ENCODE measurements around the gene ZFPM1.

Gene ZFPM1

GRCh38 chr16:88442383-88442726 lies 10.7 kb upstream of the ZFPM1 start:
- TF ChIP-seq ESRRG (CRISPR knock-in tag; IDR thresholded peaks at IDR 0.05), result no peak
- TF ChIP-seq CSDC2 (CRISPR knock-in tag; IDR thresholded peaks at IDR 0.05), result no peak
- TF ChIP-seq ISL1 (CRISPR knock-in tag; IDR thresholded peaks at IDR 0.05), result no peak
- TF ChIP-seq GLIS3 (CRISPR knock-in tag; IDR thresholded peaks at IDR 0.05), result no peak
- no peak for TF ChIP-seq ZNF70 (CRISPR knock-in tag; IDR thresholded peaks at IDR 0.05)
- TF ChIP-seq ZC3H10 (CRISPR knock-in tag; IDR thresholded peaks at IDR 0.05), result no peak
- no peak for TF ChIP-seq PPARA (CRISPR knock-in tag; IDR thresholded peaks at IDR 0.05; ENCODE audit: borderline replicate concordance)
- TF ChIP-seq CREB5 (CRISPR knock-in tag; IDR thresholded peaks at IDR 0.05; ENCODE audit: low read depth), result no peak
- TF ChIP-seq ARNTL (CRISPR knock-in tag; IDR thresholded peaks at IDR 0.05; ENCODE audit: borderline replicate concordance, low read depth), result no peak
- TF ChIP-seq SNAI2 (CRISPR knock-in tag; IDR thresholded peaks at IDR 0.05), result no peak
- no peak for TF ChIP-seq ZFP3 (CRISPR knock-in tag; IDR thresholded peaks at IDR 0.05)
- TF ChIP-seq RARB (CRISPR knock-in tag; IDR thresholded peaks at IDR 0.05), result no peak
- no peak for TF ChIP-seq TSHZ2 (CRISPR knock-in tag; IDR thresholded peaks at IDR 0.05)
- no peak for TF ChIP-seq OSR1 (CRISPR knock-in tag; IDR thresholded peaks at IDR 0.05)
- ATAC-seq, result no peak

GRCh38 chr16:88442727-88443576 lies 10.1 kb upstream of the ZFPM1 start:
- ATAC-seq, result peak; percentile 93
- TF ChIP-seq BACH2 (CRISPR knock-in tag; IDR thresholded peaks at IDR 0.05; ENCODE audit: borderline replicate concordance) (no peak), ARNTL (CRISPR knock-in tag; IDR thresholded peaks at IDR 0.05; ENCODE audit: borderline replicate concordance, low read depth) (no peak), ZNF565 (CRISPR knock-in tag; conservative IDR thresholded peaks at IDR 0.05; ENCODE audit: low read depth) (no peak), ZFP30 (CRISPR knock-in tag; IDR thresholded peaks at IDR 0.05) (no peak), ZFP3 (CRISPR knock-in tag; IDR thresholded peaks at IDR 0.05) (no peak), TSHZ2 (CRISPR knock-in tag; IDR thresholded peaks at IDR 0.05) (no peak), SNAI2 (CRISPR knock-in tag; IDR thresholded peaks at IDR 0.05) (no peak), RARB (CRISPR knock-in tag; IDR thresholded peaks at IDR 0.05) (no peak)

GRCh38 chr16:88444826-88445582 lies 8.1 kb upstream of the ZFPM1 start:
- ATAC-seq, result no peak

GRCh38 chr16:88445583-88445960 lies 7.5 kb upstream of the ZFPM1 start:
- ATAC-seq, result no peak
- TF ChIP-seq ESRRG (CRISPR knock-in tag; IDR thresholded peaks at IDR 0.05), result no peak
- no peak for TF ChIP-seq ZC3H10 (CRISPR knock-in tag; IDR thresholded peaks at IDR 0.05)
- TF ChIP-seq RARB (CRISPR knock-in tag; IDR thresholded peaks at IDR 0.05), result no peak
- no peak for TF ChIP-seq TCF4 (CRISPR knock-in tag; IDR thresholded peaks at IDR 0.05; ENCODE audit: borderline replicate concordance)
- TF ChIP-seq TOX (CRISPR knock-in tag; IDR thresholded peaks at IDR 0.05; ENCODE audit: borderline replicate concordance), result no peak
- TF ChIP-seq ZNF565 (CRISPR knock-in tag; conservative IDR thresholded peaks at IDR 0.05; ENCODE audit: low read depth), result no peak
- no peak for TF ChIP-seq TSHZ2 (CRISPR knock-in tag; IDR thresholded peaks at IDR 0.05)
- no peak for TF ChIP-seq CSDC2 (CRISPR knock-in tag; IDR thresholded peaks at IDR 0.05)
- no peak for TF ChIP-seq BACH2 (CRISPR knock-in tag; IDR thresholded peaks at IDR 0.05; ENCODE audit: borderline replicate concordance)
- no peak for TF ChIP-seq PPARA (CRISPR knock-in tag; IDR thresholded peaks at IDR 0.05; ENCODE audit: borderline replicate concordance)
- TF ChIP-seq ZNF70 (CRISPR knock-in tag; IDR thresholded peaks at IDR 0.05), result no peak
- no peak for TF ChIP-seq OSR1 (CRISPR knock-in tag; IDR thresholded peaks at IDR 0.05)
- no peak for TF ChIP-seq CSRNP3 (CRISPR knock-in tag; IDR thresholded peaks at IDR 0.05)
- no peak for TF ChIP-seq ARNTL (CRISPR knock-in tag; IDR thresholded peaks at IDR 0.05; ENCODE audit: borderline replicate concordance, low read depth)
- no peak for TF ChIP-seq ZFP3 (CRISPR knock-in tag; IDR thresholded peaks at IDR 0.05)
- TF ChIP-seq ZFP30 (CRISPR knock-in tag; IDR thresholded peaks at IDR 0.05), result no peak

More at GRCh38 chr16:88444826-88445582, 8.1 kb upstream of the ZFPM1 start:
- no peak for TF ChIP-seq ARNTL (CRISPR knock-in tag; IDR thresholded peaks at IDR 0.05; ENCODE audit: borderline replicate concordance, low read depth)
